Activated CD4-positive, alpha-beta T cell treated with anti-CD3 and anti-CD28 coated beads, Interleukin-2, Interleukin-4, amounts not matched to agents 100 ng/mL and 50 ng/mL, durations not matched to agents 16 hours and 8 hours (primary cell): ENCODE results near the gene MFAP4.

Experiments
- DNase-seq: peaks from one replicate; pipeline ENCODE4 v3.0.0-alpha.2; 2020; ENCODE audit warnings: low spot score

Gene MFAP4

GRCh38 chr17:19333736-19334290 is 53.2 kb downstream of the MFAP4 start:
- DNase-seq: no peak
